HTR-8/SVneo (cell line): ENCODE results near the gene MAP3K5.

Experiments used
- DNase-seq: peaks from one replicate; pipeline ENCODE4 v3.0.0; 2011; ENCODE audit warnings: low spot score, mixed read lengths; ENCODE audit not compliant: insufficient read length
- FAIRE-seq: peaks from 2 replicates; lab custom pipeline; 2011; peaks lifted over from hg19 to GRCh38; lab: Jason Lieb, UNC

The MAP3K5 gene

GRCh38 chr6:136508725-136509392 lies 283.4 kb downstream of the MAP3K5 start:
- DNase-seq: no peak
- FAIRE-seq: no peak
